Peyer's patch (tissue), 4 donors: ENCODE data around the gene GATM. TPM values are rescaled to one million over a fixed set of nuclear protein-coding genes. Genes with fewer than 3 reads are reported as not detected.
A peak's percentile ranks its signal among the peaks of the same experiment; 100 is the strongest.

Experiments
- DNase-seq, 3 donors: peaks; one replicate each; pipeline ENCODE4 v3.0.0-alpha.2; 2017 to 2019
- H3K27ac ChIP-seq, 4 donors: fragments of 200-600 bp; sonication (generic); one replicate each; pipeline ENCODE4 v1.5.1; 2016 to 2019
- H3K27me3 ChIP-seq, 2 donors: fragments of 200-600 bp; sonication (generic); one replicate each; pipeline ENCODE4 v1.5.1; 2019
- H3K36me3 ChIP-seq, 3 donors: fragments of 200-600 bp; sonication (generic); one replicate each; pipeline ENCODE4 v1.5.1; 2016 to 2019
- H3K4me1 ChIP-seq, 4 donors: fragments of 200-600 bp; sonication (generic); one replicate each; pipeline ENCODE4 v1.5.1; 2016 to 2019
- H3K4me3 ChIP-seq, 4 donors: fragments of 200-600 bp; sonication (generic); 1 replicate in 3 of 4; 2 replicates in 1 of 4; pipeline ENCODE4 v1.5.1; 2016 to 2019; ENCODE audit warnings: mild to moderate bottlenecking in 1 of 4
- H3K9me3 ChIP-seq, 4 donors: fragments of 200-600 bp; sonication (generic); one replicate each; pipeline ENCODE4 v1.5.1; 2016 to 2019; ENCODE audit warnings: mild to moderate bottlenecking in 1 of 4
- CTCF ChIP-seq, 6 experiments: fragments of 450-650 bp in 4 of 6; fragments of 200-600 bp in 2 of 6; sonication (generic) in 1 of 6; IDR thresholded peaks; one replicate each; pipeline ENCODE4 v1.5.1; 2017 to 2019; ENCODE audit warnings: antibody characterized with exemption in 6 of 6, mild to moderate bottlenecking in 3 of 6, moderate library complexity in 1 of 6
- POLR2A ChIP-seq, 2 donors: fragments of 450-650 bp; IDR thresholded peaks; one replicate each; pipeline ENCODE4 v1.5.1; 2017; ENCODE audit warnings: antibody characterized with exemption in 2 of 2, mild to moderate bottlenecking in 2 of 2, moderate library complexity in 2 of 2
- total RNA-seq, 4 donors: library from RNA; depleted of rRNA; stranded (reverse); fragments of >200 nt; gene quantifications; one replicate each; pipeline ENCODE4 v1.1.0, GENCODE V29; 2016

GATM gene
- total RNA-seq, 4 donors from 2014 or later: 112 to 196 (median 168) TPM

GRCh38 chr15:45378913-45379262 is 544 bp upstream of the GATM start:
- Histone ChIP-seq H3K27ac (peak overlapping the region; percentile 58 to 80 (median 65)), H3K27me3 (no peaks in the 10 kb centered on the region), H3K4me1 (peaks cover 0 to 31% (median 2%) of the 10 kb centered on the region in 4 donors), H3K9me3 (no peaks in the 10 kb centered on the region), H3K4me3 (peak overlapping the region; percentile 55 to 71 (median 59)), H3K36me3 (no peaks in the 10 kb centered on the region)
- no peak for DNase-seq
- no peak for TF ChIP-seq CTCF (IDR thresholded peaks at IDR 0.05)
- TF ChIP-seq POLR2A (IDR thresholded peaks at IDR 0.05): no peak

GRCh38 chr15:45377609-45378148 is 665 bp downstream of the GATM start:
- Histone ChIP-seq H3K4me1 (peaks cover 0 to 40% (median 2%) of the 10 kb centered on the region in 4 donors), H3K9me3 (no peaks in the 10 kb centered on the region), H3K27ac (peak overlapping the region; percentile 58 to 80 (median 65)), H3K4me3 (peak overlapping the region; percentile 55 to 71 (median 59)), H3K27me3 (no peaks in the 10 kb centered on the region), H3K36me3 (no peaks in the 10 kb centered on the region)
- peak in 2 of 3 donors; percentile 54 to 55 for DNase-seq
- TF ChIP-seq POLR2A (IDR thresholded peaks at IDR 0.05) (no peak), CTCF (IDR thresholded peaks at IDR 0.05) (no peak)

GRCh38 chr15:45376967-45377608 is 1.3 kb downstream of the GATM start:
- Histone ChIP-seq H3K27ac (peak overlapping the region in 2 of 4 donors; percentile 68 to 80), H3K27me3 (no peaks in the 10 kb centered on the region), H3K36me3 (peaks cover 0 to under 1% (median 0%) of the 10 kb centered on the region in 3 donors), H3K4me1 (peaks cover 0 to 45% (median 2%) of the 10 kb centered on the region in 4 donors), H3K9me3 (no peaks in the 10 kb centered on the region), H3K4me3 (peak overlapping the region; percentile 55 to 71 (median 59))
- no peak for DNase-seq
- no peak for TF ChIP-seq CTCF (IDR thresholded peaks at IDR 0.05)

- no peaks in the 10 kb centered on the region for H3K27me3 ChIP-seq
- no peak for DNase-seq
- H3K4me3 ChIP-seq: peak overlapping the region in 1 of 4 donors; percentile 7
- H3K9me3 ChIP-seq: no peaks in the 10 kb centered on the region
- peaks cover 0 to 48% (median 3%) of the 10 kb centered on the region in 4 donors for H3K4me1 ChIP-seq
- peak overlapping the region in 1 of 4 donors; percentile 17 for H3K27ac ChIP-seq
- peaks cover 0 to 6% (median 0%) of the 10 kb centered on the region in 3 donors for H3K36me3 ChIP-seq
- TF ChIP-seq CTCF (IDR thresholded peaks at IDR 0.05): no peak
- TF ChIP-seq POLR2A (IDR thresholded peaks at IDR 0.05): no peak
Measured at GRCh38 chr15:45376300-45376928, 1.9 kb downstream of the GATM start.

GRCh38 chr15:45375836-45376235 is 2.5 kb downstream of the GATM start:
- Histone ChIP-seq H3K4me1 (peaks cover 0 to 48% (median 3%) of the 10 kb centered on the region in 4 donors), H3K27me3 (no peaks in the 10 kb centered on the region), H3K27ac (no peak overlapping the region), H3K36me3 (peaks cover 0 to 6% (median 0%) of the 10 kb centered on the region in 3 donors), H3K9me3 (no peaks in the 10 kb centered on the region), H3K4me3 (no peak overlapping the region)
- TF ChIP-seq POLR2A (IDR thresholded peaks at IDR 0.05) (no peak), CTCF (IDR thresholded peaks at IDR 0.05) (no peak)
- DNase-seq: no peak
